Stimulated activated CD4-positive, alpha-beta T cell treated with anti-CD3 and anti-CD28 coated beads, Interleukin-4, amount 100 ng/mL, for 24 hours (primary cell): Measurements from ENCODE around the gene MTG2.

Source experiments
- DNase-seq: peaks from one replicate; pipeline ENCODE4 v3.0.0-alpha.2; 2020

The MTG2 gene

GRCh38 chr20:62236766-62237513 lies 54.1 kb downstream of the MTG2 start:
- DNase-seq: no peak

GRCh38 chr20:62237514-62237800 lies 54.6 kb downstream of the MTG2 start:
- DNase-seq: no peak

GRCh38 chr20:62237801-62238568 lies 55.2 kb downstream of the MTG2 start, which contains the start of gene OSBPL2:
Gene OSBPL2 (plus strand): TSS chr20:62238521. CDS start chr20:62256185, 17,664 bp downstream.
- DNase-seq: peak; percentile 100

GRCh38 chr20:62238569-62239277 lies 55.9 kb downstream of the MTG2 start:
- no peak for DNase-seq

GRCh38 chr20:62239278-62239879 lies 56.6 kb downstream of the MTG2 start:
- no peak for DNase-seq

GRCh38 chr20:62240020-62240685 lies 57.3 kb downstream of the MTG2 start:
- DNase-seq: no peak

- no peak for DNase-seq
Measured at GRCh38 chr20:62241506-62241905, 58.7 kb downstream of the MTG2 start.

GRCh38 chr20:62242176-62242575 lies 59.3 kb downstream of the MTG2 start:
- DNase-seq: no peak

- DNase-seq: no peak
Measured at GRCh38 chr20:62243106-62243505, 60.3 kb downstream of the MTG2 start.

GRCh38 chr20:62243906-62244515 lies 61.2 kb downstream of the MTG2 start:
- DNase-seq: no peak

- no peak for DNase-seq
Measured at GRCh38 chr20:62244644-62245108, 61.8 kb downstream of the MTG2 start.

- DNase-seq: no peak
Measured at GRCh38 chr20:62245911-62246280, 63.1 kb downstream of the MTG2 start.

- no peak for DNase-seq
Measured at GRCh38 chr20:62246431-62246830, 63.6 kb downstream of the MTG2 start.

GRCh38 chr20:62246872-62247652 lies 64.2 kb downstream of the MTG2 start:
- no peak for DNase-seq

- DNase-seq: no peak
Measured at GRCh38 chr20:62248890-62249560, 66.2 kb downstream of the MTG2 start.

- no peak for DNase-seq
Measured at GRCh38 chr20:62252342-62252966, 69.6 kb downstream of the MTG2 start.
